Measurements from ENCODE around the gene RARB.

Gene RARB

DNA sequence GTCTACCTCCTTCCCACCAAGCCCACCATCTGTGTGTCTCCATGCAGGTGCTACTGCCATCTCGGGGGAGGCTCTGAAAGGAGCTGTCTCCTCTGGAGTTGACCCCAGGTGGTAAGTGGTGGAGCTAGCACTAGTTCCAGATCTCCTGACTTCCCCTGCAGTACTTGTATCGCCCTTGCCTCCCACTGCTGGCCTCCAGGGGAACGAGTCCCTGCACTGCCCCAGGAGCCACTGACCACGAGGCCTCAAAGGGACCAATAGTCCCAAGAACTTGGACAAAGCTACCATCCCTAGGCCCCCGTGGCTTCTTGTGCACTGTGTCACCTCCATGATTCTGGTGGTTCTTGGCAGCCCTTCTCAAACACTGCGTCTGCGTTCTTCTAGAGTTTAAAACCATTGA, 137.7 kb downstream of the RARB start:
- Mint-ChIP-seq H3K27ac (no peak overlapping the region), H3K4me3 (no peak overlapping the region), H3K27me3 (ENCODE audit: low read depth) (no peaks in the 10 kb centered on the region), H3K4me1 (peaks cover 40% of the 10 kb centered on the region), H3K9me3 (no peaks in the 10 kb centered on the region), H3K36me3 (ENCODE audit: low read depth) (peaks cover 35% of the 10 kb centered on the region)
- TF ChIP-seq, protein P1, sequence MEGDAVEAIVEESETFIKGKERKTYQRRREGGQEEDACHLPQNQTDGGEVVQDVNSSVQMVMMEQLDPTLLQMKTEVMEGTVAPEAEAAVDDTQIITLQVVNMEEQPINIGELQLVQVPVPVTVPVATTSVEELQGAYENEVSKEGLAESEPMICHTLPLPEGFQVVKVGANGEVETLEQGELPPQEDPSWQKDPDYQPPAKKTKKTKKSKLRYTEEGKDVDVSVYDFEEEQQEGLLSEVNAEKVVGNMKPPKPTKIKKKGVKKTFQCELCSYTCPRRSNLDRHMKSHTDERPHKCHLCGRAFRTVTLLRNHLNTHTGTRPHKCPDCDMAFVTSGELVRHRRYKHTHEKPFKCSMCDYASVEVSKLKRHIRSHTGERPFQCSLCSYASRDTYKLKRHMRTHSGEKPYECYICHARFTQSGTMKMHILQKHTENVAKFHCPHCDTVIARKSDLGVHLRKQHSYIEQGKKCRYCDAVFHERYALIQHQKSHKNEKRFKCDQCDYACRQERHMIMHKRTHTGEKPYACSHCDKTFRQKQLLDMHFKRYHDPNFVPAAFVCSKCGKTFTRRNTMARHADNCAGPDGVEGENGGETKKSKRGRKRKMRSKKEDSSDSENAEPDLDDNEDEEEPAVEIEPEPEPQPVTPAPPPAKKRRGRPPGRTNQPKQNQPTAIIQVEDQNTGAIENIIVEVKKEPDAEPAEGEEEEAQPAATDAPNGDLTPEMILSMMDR (IDR thresholded peaks at IDR 0.05; ENCODE audit: unreplicated experiment in 3 of 3), result no peak

DNA sequence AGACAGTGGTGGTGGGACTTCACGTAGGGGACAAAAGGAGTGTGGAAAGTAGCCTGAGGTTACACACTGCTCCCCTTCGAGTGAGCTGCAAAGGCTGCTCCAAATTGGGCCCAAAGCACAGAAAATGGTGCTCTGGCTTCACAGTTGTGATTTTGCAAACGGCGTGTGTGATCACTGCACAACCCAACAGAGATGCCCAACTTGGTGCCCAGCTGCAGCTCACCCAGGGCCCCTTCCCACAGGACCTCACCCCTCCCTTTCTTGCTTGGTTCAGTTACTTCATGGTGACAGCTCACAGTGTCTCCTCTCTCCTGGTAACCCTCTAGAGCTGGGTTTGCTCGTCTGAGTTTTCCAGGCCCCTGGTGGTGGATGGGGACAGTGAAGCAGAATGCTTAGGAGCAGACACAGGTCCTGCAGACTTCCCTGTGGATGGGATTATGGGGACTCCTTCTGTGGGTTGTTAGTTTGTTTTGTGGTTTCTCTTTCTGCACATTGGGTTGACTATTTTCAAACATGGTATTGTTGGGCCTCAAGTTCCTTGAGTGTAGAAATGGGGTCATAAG, 138.4 kb downstream of the RARB start:
- TF ChIP-seq, protein P1 (IDR thresholded peaks at IDR 0.05; ENCODE audit: unreplicated experiment in 3 of 3), result no peak
- no peaks in the 10 kb centered on the region for H3K9me3 Mint-ChIP-seq
- peaks cover 38% of the 10 kb centered on the region for H3K4me1 Mint-ChIP-seq
- H3K27ac Mint-ChIP-seq, result no peak overlapping the region
- peaks cover 37% of the 10 kb centered on the region for H3K36me3 Mint-ChIP-seq (ENCODE audit: low read depth)
- H3K27me3 Mint-ChIP-seq (ENCODE audit: low read depth), result no peaks in the 10 kb centered on the region
- no peak overlapping the region for H3K4me3 Mint-ChIP-seq

- TF ChIP-seq, protein P1 (IDR thresholded peaks at IDR 0.05; ENCODE audit: unreplicated experiment in 3 of 3), result no peak
- Mint-ChIP-seq H3K9me3 (no peaks in the 10 kb centered on the region), H3K27ac (no peak overlapping the region), H3K27me3 (ENCODE audit: low read depth) (no peaks in the 10 kb centered on the region), H3K36me3 (ENCODE audit: low read depth) (peaks cover 44% of the 10 kb centered on the region), H3K4me3 (no peak overlapping the region), H3K4me1 (peaks cover 36% of the 10 kb centered on the region)
Measured at GRCh38 chr3:25567388-25567787, 139.3 kb downstream of the RARB start.

GRCh38 chr3:25567806-25568524, 139.9 kb downstream of the RARB start:
- Mint-ChIP-seq H3K4me3 (no peak overlapping the region), H3K9me3 (no peaks in the 10 kb centered on the region), H3K36me3 (ENCODE audit: low read depth) (peaks cover 50% of the 10 kb centered on the region), H3K27me3 (ENCODE audit: low read depth) (no peaks in the 10 kb centered on the region), H3K4me1 (peaks cover 39% of the 10 kb centered on the region), H3K27ac (no peak overlapping the region)
- TF ChIP-seq, protein P1 (IDR thresholded peaks at IDR 0.05; ENCODE audit: unreplicated experiment in 3 of 3), result no peak

GRCh38 chr3:25568525-25569078, 140.5 kb downstream of the RARB start:
- Mint-ChIP-seq H3K27ac (peak overlapping the region in 1 of 3 experiments; percentile 52), H3K27me3 (ENCODE audit: low read depth) (no peaks in the 10 kb centered on the region), H3K36me3 (ENCODE audit: low read depth) (peaks cover 56% of the 10 kb centered on the region), H3K4me3 (no peak overlapping the region), H3K9me3 (no peaks in the 10 kb centered on the region), H3K4me1 (peaks cover 46% of the 10 kb centered on the region)
- TF ChIP-seq, protein P1 (IDR thresholded peaks at IDR 0.05; ENCODE audit: unreplicated experiment in 3 of 3), result no peak
